OCI-LY7 (cell line): ENCODE data around the gene ADAMTSL4. TPM values are rescaled to one million over a fixed set of nuclear protein-coding genes. Genes with fewer than 3 reads are reported as not detected.
A peak's percentile ranks its signal among the peaks of the same experiment; 100 is the strongest.
"Not testable (repeated sequence)": the region's sequence is repeated elsewhere in the genome, so short reads cannot be mapped to it uniquely, and the experiment has no call there.

Experiments
- BruUV-seq: library from RNA; stranded (reverse); fragments of 400-500 nt; replicated peaks from 2 replicates; lab custom pipeline; 2021; lab: Mats Ljungman, UMichigan
- CTCF ChIA-PET: fragments of 300-600 bp; sonication (Branson Sonifier 250); formaldehyde crosslinking; loops from one replicate; lab custom pipeline; 2022; ENCODE audit warnings: antibody characterized with exemption; ENCODE audit not compliant: unreplicated experiment; lab: Charles Lee
- POLR2A ChIA-PET: fragments of 300-600 bp; sonication (Branson Sonifier 250); formaldehyde crosslinking; loops from one replicate; lab custom pipeline; 2022; ENCODE audit warnings: antibody characterized with exemption; lab: Charles Lee
- DNase-seq: peaks from one replicate; pipeline ENCODE4 v3.0.0-alpha.2; 2015; ENCODE audit warnings: low spot score
- H2AFZ ChIP-seq: fragments of 200-600 bp; sonication (generic), shearing (Covaris generic); 2 replicates; pipeline ENCODE4 v1.6.1; 2014; ENCODE audit warnings: mild to moderate bottlenecking, antibody characterized with exemption, low read length, moderate library complexity
- H3K27ac ChIP-seq: fragments of 200-600 bp; sonication (generic); 2 replicates; pipeline ENCODE4 v1.5.1; 2014; ENCODE audit warnings: mixed run types, low read depth, mild to moderate bottlenecking, moderate library complexity, low read length, inconsistent platforms; ENCODE audit not compliant: poor library complexity, severe bottlenecking
- H3K36me3 ChIP-seq: fragments of 200-600 bp; sonication (generic); 2 replicates; pipeline ENCODE4 v1.6.1; 2014; ENCODE audit warnings: mild to moderate bottlenecking, antibody characterized with exemption, low read length, moderate library complexity, mixed read lengths; ENCODE audit not compliant: insufficient read depth
- H3K4me1 ChIP-seq: fragments of 200-600 bp; sonication (generic); 2 replicates; pipeline ENCODE4 v1.5.1; 2014; ENCODE audit warnings: mild to moderate bottlenecking, low read length; ENCODE audit not compliant: insufficient read depth, poor library complexity, severe bottlenecking
- H3K4me2 ChIP-seq: fragments of 200-600 bp; sonication (generic); 2 replicates; pipeline ENCODE4 v1.6.1; 2014; ENCODE audit warnings: mild to moderate bottlenecking, low read length
- H3K4me3 ChIP-seq: fragments of 200-600 bp; sonication (generic); 2 replicates; pipeline ENCODE4 v1.5.1; 2014; ENCODE audit warnings: mild to moderate bottlenecking, low read depth, low read length; ENCODE audit not compliant: poor library complexity, severe bottlenecking
- H3K79me2 ChIP-seq: fragments of 200-600 bp; sonication (generic); 2 replicates; pipeline ENCODE4 v1.6.1; 2016; ENCODE audit warnings: low read depth, mild to moderate bottlenecking, low read length, moderate library complexity, mixed read lengths; ENCODE audit not compliant: insufficient read depth
- H3K9me2 ChIP-seq: fragments of 200-600 bp; sonication (generic); 2 replicates; pipeline ENCODE4 v1.6.1; 2016; ENCODE audit warnings: mild to moderate bottlenecking, low read length, mixed read lengths; ENCODE audit not compliant: insufficient read depth
- H3K9me3 ChIP-seq: fragments of 200-600 bp; sonication (generic); 2 replicates; pipeline ENCODE4 v1.6.1; 2014; ENCODE audit warnings: mild to moderate bottlenecking, mixed run types, low read length, mixed read lengths
- H4K20me1 ChIP-seq: fragments of 200-600 bp; sonication (generic); 2 replicates; pipeline ENCODE4 v1.6.1; 2014; ENCODE audit warnings: mild to moderate bottlenecking, antibody characterized with exemption, low read length, moderate library complexity, mixed read lengths; ENCODE audit not compliant: insufficient read depth
- EZH2phosphoT487 ChIP-seq: fragments of 200-600 bp; sonication (generic); IDR thresholded peaks from 2 replicates; pipeline ENCODE4 v1.6.1; 2018; ENCODE audit warnings: low read depth, borderline replicate concordance, mild to moderate bottlenecking, mixed run types, antibody characterized with exemption, low read length, moderate library complexity, mixed read lengths
- intact Hi-C: fragments of 100-400 bp; cut with micrococcal nuclease; formaldehyde crosslinking; loops from one replicate; pipeline ENCODE4 v1.10.0; 2022; ENCODE audit not compliant: unreplicated experiment
- total RNA-seq, 2 experiments: library from RNA; depleted of rRNA in 1 of 2; stranded (reverse); fragments of >200 nt in 1 of 2; shearing (Covaris generic) in 1 of 2; gene quantifications; 2 replicates each; pipeline ENCODE4 v1.2.3, GENCODE V29; 2014 to 2022
- TF ChIP-seq, protein P1 (sequence below): fragments of 200-600 bp; sonication (generic); conservative IDR thresholded peaks from 2 replicates; pipeline ENCODE4 v1.5.1; 2014; ENCODE audit warnings: mild to moderate bottlenecking, antibody characterized with exemption, low read length, moderate library complexity, mixed read lengths

ADAMTSL4 gene
- total RNA-seq, 2 experiments from 2014 or later: not detected

DNA sequence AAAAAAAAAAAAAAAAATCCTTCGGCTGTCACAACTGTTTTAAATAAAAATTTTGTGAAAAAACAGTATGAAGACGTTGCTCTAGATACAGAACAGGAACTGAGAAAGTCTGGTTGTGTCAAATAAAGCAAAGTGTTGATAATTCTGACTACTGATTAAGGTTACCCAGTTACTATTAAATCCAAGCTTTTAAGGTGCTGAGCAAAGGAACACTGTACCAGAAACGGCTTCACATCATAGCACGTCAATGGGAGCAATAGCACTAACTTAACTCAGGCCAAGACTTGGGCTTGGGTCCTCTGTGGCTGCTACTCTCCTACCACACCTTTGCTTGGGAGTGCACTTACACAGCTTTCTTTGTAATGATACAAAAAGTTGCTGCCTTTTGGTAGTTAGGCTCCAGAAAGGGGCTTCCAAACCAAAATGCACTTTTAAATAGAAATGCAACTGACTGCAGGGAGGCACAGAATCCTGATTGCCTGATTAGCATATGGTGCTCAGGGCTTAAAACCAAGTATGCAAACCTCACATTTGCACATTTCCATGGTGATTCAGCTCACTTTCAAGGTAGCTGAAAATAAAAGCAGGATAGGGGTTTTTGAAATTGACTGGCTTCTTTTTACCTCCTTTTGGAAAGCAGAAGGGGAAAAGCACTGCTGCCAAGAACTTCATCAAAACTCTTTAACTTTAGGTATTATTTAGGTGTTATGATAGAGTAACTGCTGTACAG is 23.9 kb downstream of the ADAMTSL4 start:
- POLR2A ChIA-PET: interaction anchor here (13.8 kb wide), 1 partner anchor 9 kb away, joined by 260 read pairs; no protein-coding TSS in a partner anchor
- Histone ChIP-seq H3K27ac (peak overlapping the region; percentile 85), H3K4me3 (peak overlapping the region; percentile 49), H3K79me2 (peaks cover 88% of the 10 kb centered on the region), H3K9me2 (no peaks in the 10 kb centered on the region), H4K20me1 (peaks cover 39% of the 10 kb centered on the region), H3K36me3 (peaks cover 86% of the 10 kb centered on the region), H3K9me3 (no peaks in the 10 kb centered on the region), H3K4me1 (peaks cover 79% of the 10 kb centered on the region), H3K4me2 (peak overlapping the region; percentile 99), H2AFZ (no peak overlapping the region)
- CTCF ChIA-PET: interaction anchor here (0.8 kb wide), 1 partner anchor 9 kb away, joined by 5 read pairs; no protein-coding TSS in a partner anchor
- peak; percentile 60 for DNase-seq
- TF ChIP-seq, protein P1, sequence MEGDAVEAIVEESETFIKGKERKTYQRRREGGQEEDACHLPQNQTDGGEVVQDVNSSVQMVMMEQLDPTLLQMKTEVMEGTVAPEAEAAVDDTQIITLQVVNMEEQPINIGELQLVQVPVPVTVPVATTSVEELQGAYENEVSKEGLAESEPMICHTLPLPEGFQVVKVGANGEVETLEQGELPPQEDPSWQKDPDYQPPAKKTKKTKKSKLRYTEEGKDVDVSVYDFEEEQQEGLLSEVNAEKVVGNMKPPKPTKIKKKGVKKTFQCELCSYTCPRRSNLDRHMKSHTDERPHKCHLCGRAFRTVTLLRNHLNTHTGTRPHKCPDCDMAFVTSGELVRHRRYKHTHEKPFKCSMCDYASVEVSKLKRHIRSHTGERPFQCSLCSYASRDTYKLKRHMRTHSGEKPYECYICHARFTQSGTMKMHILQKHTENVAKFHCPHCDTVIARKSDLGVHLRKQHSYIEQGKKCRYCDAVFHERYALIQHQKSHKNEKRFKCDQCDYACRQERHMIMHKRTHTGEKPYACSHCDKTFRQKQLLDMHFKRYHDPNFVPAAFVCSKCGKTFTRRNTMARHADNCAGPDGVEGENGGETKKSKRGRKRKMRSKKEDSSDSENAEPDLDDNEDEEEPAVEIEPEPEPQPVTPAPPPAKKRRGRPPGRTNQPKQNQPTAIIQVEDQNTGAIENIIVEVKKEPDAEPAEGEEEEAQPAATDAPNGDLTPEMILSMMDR: no peak
- no peak for TF ChIP-seq EZH2phosphoT487
- BruUV-seq: no TSS peak
- intact Hi-C loops: no loop called here

DNA sequence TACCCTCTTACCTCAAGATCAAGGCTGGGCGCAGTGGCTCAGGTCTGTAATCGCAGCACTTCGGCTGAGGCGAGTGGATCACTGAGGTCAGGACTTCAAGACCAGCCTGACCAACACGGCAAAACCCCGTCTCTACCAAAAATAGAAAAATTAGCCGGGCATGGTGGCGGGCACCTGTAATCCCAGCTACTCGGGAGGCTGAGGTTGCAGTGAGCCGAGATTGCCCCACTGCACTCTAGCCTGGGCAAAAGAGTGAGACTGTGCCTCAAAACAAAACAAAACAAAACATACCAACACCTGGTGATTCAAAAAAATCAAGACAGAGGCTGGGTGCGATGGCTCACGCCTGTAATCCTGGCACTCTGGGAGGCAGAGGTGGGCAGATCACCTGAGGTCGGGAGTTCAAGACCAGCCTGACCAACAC is 24.5 kb downstream of the ADAMTSL4 start:
- H3K9me3 ChIP-seq, BruUV-seq, intact Hi-C loops, DNase-seq, H3K9me2 ChIP-seq, CTCF ChIA-PET, H2AFZ ChIP-seq: not testable (repeated sequence)
- Histone ChIP-seq H3K27ac (peak overlapping the region; percentile 85), H3K4me3 (peak overlapping the region; percentile 49), H3K36me3 (peaks cover 91% of the 10 kb centered on the region), H3K4me2 (peak overlapping the region; percentile 99), H4K20me1 (peaks cover 44% of the 10 kb centered on the region), H3K4me1 (peaks cover 73% of the 10 kb centered on the region), H3K79me2 (peaks cover 91% of the 10 kb centered on the region)
- POLR2A ChIA-PET: interaction anchor here (13.8 kb wide), 1 partner anchor 10 kb away, joined by 260 read pairs; no protein-coding TSS in a partner anchor

DNA sequence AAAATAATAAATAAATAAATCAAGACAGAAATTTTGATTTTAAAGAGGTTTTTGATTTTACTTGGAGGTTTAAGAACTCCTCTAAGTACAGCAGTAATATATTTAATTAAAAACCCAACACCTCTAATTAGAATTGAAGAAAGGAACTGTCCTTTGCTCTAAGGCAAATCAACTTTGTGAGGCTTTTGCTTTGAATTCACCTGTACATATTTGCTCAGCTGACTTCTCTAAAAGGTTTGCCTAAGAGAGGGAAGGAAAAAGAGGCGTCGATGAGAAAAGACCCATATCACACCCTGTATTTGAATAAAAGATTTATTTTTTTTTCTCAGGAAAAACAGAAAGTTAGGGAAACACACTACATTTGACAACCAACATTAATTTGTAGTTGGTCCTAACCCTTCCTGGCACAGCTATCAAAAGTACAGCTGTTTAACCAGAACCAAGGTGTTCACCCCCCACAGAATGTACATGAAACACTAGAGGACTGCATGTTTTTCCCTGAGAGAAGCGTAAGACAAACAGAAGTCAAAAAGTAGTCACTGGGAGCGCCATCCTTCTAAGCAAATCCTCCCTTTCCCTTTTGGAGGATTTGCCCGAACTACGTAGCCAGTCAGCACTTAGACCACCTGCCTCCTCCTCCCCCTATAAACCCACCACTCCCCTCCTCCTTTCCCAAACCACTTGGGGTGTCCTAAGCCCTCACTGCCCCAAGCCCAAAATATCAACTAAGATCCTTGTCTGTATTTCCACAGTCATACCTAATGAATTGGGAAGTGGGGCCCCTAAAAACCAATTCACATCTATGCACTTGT is 25.3 kb downstream of the ADAMTSL4 start:
- no peak for DNase-seq
- H3K79me2 ChIP-seq: peaks cover 95% of the 10 kb centered on the region
- H3K9me2 ChIP-seq: no peaks in the 10 kb centered on the region
- ChIA-PET POLR2A (interaction anchor here (13.8 kb wide), 1 partner anchor 10 kb away, joined by 260 read pairs; no protein-coding TSS in a partner anchor), CTCF (interaction anchor here (1.3 to 1.9 kb wide), 2 partner anchors 11 to 14 kb away, joined by 3 to 7 read pairs; no protein-coding TSS in a partner anchor)
- peak overlapping the region; percentile 85 for H3K27ac ChIP-seq
- BruUV-seq: no TSS peak
- TF ChIP-seq EZH2phosphoT487: no peak
- TF ChIP-seq, protein P1: no peak
- peak overlapping the region; percentile 99 for H3K4me2 ChIP-seq
- H2AFZ ChIP-seq: no peak overlapping the region
- peaks cover 98% of the 10 kb centered on the region for H3K36me3 ChIP-seq
- peaks cover 50% of the 10 kb centered on the region for H4K20me1 ChIP-seq
- peaks cover 65% of the 10 kb centered on the region for H3K4me1 ChIP-seq
- H3K4me3 ChIP-seq: peak overlapping the region; percentile 99
- H3K9me3 ChIP-seq: no peaks in the 10 kb centered on the region
- intact Hi-C loops: no loop called here
